ENCODE measurements around the gene CDH4.

Gene CDH4

GRCh38 chr20:61701802-61702201 is 449.7 kb downstream of the CDH4 start:
- TF ChIP-seq POLR2A (IDR thresholded peaks at IDR 0.05; ENCODE audit: low read depth, low read length), result no peak
- DNase-seq (ENCODE audit: insufficient read length, low spot score), result no peak
- FAIRE-seq, result no peak

GRCh38 chr20:61702246-61702645 is 450.2 kb downstream of the CDH4 start:
- FAIRE-seq (no peak), DNase-seq (ENCODE audit: insufficient read length, low spot score) (no peak)
- no peak for TF ChIP-seq POLR2A (IDR thresholded peaks at IDR 0.05; ENCODE audit: low read depth, low read length)

GRCh38 chr20:61704661-61705060 is 452.6 kb downstream of the CDH4 start:
- no peak for DNase-seq (ENCODE audit: insufficient read length, low spot score)
- no peak for FAIRE-seq
- no peak for TF ChIP-seq POLR2A (IDR thresholded peaks at IDR 0.05; ENCODE audit: low read depth, low read length)

- DNase-seq (ENCODE audit: insufficient read length, low spot score) (no peak), FAIRE-seq (no peak)
- no peak for TF ChIP-seq POLR2A (IDR thresholded peaks at IDR 0.05; ENCODE audit: low read depth, low read length)
Observed at GRCh38 chr20:61705386-61706258, 453.6 kb downstream of the CDH4 start.

GRCh38 chr20:61706259-61706961 is 454.3 kb downstream of the CDH4 start:
- TF ChIP-seq POLR2A (IDR thresholded peaks at IDR 0.05; ENCODE audit: low read depth, low read length), result no peak
- FAIRE-seq, result no peak
- no peak for DNase-seq (ENCODE audit: insufficient read length, low spot score)

DNA sequence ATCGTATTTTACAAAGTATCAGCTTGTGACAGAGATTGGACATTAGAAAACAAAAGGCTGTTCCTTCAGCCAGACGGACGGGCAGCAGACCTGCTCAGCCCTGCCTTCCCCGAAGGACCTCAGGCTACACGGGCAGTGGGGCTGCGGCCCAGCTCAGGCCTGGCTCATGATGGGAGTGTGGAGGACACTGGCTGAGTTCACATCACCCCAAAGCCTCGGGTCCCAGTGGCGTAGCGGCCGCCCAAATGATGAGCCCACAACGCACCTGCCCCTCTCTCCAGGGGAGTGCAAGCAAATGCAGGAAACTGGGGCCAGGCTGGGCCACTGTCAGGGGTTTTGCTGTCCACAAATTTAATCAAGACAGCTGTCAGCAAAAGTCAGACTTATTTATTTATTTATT is 456.8 kb downstream of the CDH4 start:
- DNase-seq (ENCODE audit: insufficient read length, low spot score), result no peak
- FAIRE-seq, result no peak
- no peak for TF ChIP-seq POLR2A (IDR thresholded peaks at IDR 0.05; ENCODE audit: low read depth, low read length)

DNA sequence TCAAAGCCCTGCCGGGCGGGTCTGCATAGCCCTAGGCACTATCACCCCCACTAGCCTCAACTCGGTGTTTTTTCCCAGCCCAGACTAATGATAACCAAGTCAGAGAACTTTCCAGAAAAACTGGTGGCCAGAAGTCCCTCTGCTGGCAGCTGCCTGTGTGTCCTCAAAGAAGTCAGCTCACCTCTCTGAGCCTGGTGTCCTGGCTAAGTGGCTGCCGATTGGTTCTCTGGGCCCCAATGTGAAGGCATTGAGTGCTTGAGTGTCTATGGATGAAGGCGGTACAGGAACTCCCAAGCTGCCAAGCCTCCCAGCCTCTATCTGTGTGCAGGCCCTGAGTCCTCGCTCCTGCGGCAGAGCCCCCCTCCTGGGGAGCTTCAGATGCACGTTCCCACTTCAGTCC is 458.0 kb downstream of the CDH4 start:
- no peak for TF ChIP-seq POLR2A (IDR thresholded peaks at IDR 0.05; ENCODE audit: low read depth, low read length)
- DNase-seq (ENCODE audit: insufficient read length, low spot score) (no peak), FAIRE-seq (no peak)

- no peak for DNase-seq (ENCODE audit: insufficient read length, low spot score)
- no peak for FAIRE-seq
- no peak for TF ChIP-seq POLR2A (IDR thresholded peaks at IDR 0.05; ENCODE audit: low read depth, low read length)
Observed at GRCh38 chr20:61712688-61713087, 460.6 kb downstream of the CDH4 start.

- TF ChIP-seq POLR2A (IDR thresholded peaks at IDR 0.05; ENCODE audit: low read depth, low read length), result no peak
- FAIRE-seq (no peak), DNase-seq (ENCODE audit: insufficient read length, low spot score) (no peak)
Observed at GRCh38 chr20:61718361-61719005, 466.4 kb downstream of the CDH4 start.

DNA sequence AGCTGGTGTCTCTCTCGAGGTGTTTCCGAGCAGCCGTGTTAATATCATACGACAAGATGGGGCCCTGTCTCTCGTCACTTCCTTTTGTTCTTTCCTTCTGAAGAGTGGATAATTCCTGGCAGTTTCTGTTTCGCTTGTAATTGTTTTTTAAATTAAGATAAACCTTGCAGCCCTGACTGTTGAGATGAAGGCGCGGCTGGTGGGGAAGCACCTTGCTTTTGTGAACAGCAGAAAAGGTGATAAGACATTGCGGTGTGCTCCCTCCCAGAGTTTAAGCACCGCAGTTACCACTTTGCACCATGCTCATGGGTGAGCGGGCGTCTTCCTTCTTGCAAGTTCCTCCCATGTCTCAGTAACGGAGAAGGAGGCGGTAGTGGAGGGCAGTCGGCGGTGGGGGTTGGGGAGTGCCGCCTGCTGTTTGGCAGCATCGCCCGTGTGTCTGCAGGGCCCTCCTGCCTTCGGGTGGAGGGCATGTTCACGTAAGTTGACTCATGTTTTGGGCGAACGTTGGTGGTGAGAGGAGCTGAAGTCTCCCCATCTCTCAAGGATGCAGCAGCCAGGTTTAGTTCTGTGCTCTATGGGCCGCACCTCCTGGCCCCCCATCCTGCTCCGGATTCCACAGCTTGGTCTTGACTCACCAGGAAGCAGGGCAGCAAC is 467.8 kb downstream of the CDH4 start:
- no peak for DNase-seq (ENCODE audit: insufficient read length, low spot score)
- no peak for FAIRE-seq
- no peak for TF ChIP-seq POLR2A (IDR thresholded peaks at IDR 0.05; ENCODE audit: low read depth, low read length)

- DNase-seq (ENCODE audit: insufficient read length, low spot score) (no peak), FAIRE-seq (no peak)
- TF ChIP-seq POLR2A (IDR thresholded peaks at IDR 0.05; ENCODE audit: low read depth, low read length), result no peak
Observed at GRCh38 chr20:61720348-61720696, 468.3 kb downstream of the CDH4 start.

DNA sequence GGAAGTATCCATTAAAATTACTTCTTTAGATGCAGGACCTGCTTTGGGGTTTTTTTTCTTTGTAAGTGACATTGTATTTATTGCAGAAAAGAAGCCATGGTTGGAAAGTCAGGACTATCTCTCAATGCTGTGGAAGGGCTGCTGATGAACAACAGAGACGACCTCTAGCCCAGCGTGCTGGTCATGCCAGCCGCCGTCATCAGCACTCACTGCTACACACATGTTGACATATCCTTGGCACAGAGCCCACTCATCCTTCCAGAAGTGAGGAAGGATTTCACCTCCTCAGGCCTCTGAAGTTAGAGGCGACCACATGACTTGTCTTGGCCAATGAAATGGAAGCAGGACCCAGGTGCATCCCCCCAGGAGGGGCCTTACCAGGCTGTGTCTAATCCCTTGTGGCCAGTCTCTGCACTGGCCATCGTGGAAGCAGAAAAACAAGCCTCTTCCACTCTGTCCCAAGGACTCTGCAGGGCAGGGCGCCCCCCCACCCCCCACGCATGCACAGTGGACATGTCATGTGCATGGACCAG is 470.2 kb downstream of the CDH4 start:
- no peak for TF ChIP-seq POLR2A (IDR thresholded peaks at IDR 0.05; ENCODE audit: low read depth, low read length)
- FAIRE-seq, result no peak
- DNase-seq (ENCODE audit: insufficient read length, low spot score), result no peak

- DNase-seq (ENCODE audit: insufficient read length, low spot score) (no peak), FAIRE-seq (no peak)
- TF ChIP-seq POLR2A (IDR thresholded peaks at IDR 0.05; ENCODE audit: low read depth, low read length), result no peak
Observed at GRCh38 chr20:61723529-61724257, 471.6 kb downstream of the CDH4 start.

Measured in H54 (cell line).